OCI-LY7 (cell line): ENCODE data around the gene HOXA3. TPM values are rescaled to one million over a fixed set of nuclear protein-coding genes. Genes with fewer than 3 reads are reported as not detected.

ENCODE experiments used
- BruUV-seq: library from RNA; stranded (reverse); fragments of 400-500 nt; replicated peaks from 2 replicates; lab custom pipeline; 2021; lab: Mats Ljungman, UMichigan
- CTCF ChIA-PET: fragments of 300-600 bp; sonication (Branson Sonifier 250); formaldehyde crosslinking; loops from one replicate; lab custom pipeline; 2022; ENCODE audit warnings: antibody characterized with exemption; ENCODE audit not compliant: unreplicated experiment; lab: Charles Lee
- POLR2A ChIA-PET: fragments of 300-600 bp; sonication (Branson Sonifier 250); formaldehyde crosslinking; loops from one replicate; lab custom pipeline; 2022; ENCODE audit warnings: antibody characterized with exemption; lab: Charles Lee
- DNase-seq: peaks from one replicate; pipeline ENCODE4 v3.0.0-alpha.2; 2015; ENCODE audit warnings: low spot score
- H2AFZ ChIP-seq: fragments of 200-600 bp; sonication (generic), shearing (Covaris generic); 2 replicates; pipeline ENCODE4 v1.6.1; 2014; ENCODE audit warnings: mild to moderate bottlenecking, antibody characterized with exemption, low read length, moderate library complexity
- H3K27ac ChIP-seq: fragments of 200-600 bp; sonication (generic); 2 replicates; pipeline ENCODE4 v1.5.1; 2014; ENCODE audit warnings: mixed run types, low read depth, mild to moderate bottlenecking, moderate library complexity, low read length, inconsistent platforms; ENCODE audit not compliant: poor library complexity, severe bottlenecking
- H3K36me3 ChIP-seq: fragments of 200-600 bp; sonication (generic); 2 replicates; pipeline ENCODE4 v1.6.1; 2014; ENCODE audit warnings: mild to moderate bottlenecking, antibody characterized with exemption, low read length, moderate library complexity, mixed read lengths; ENCODE audit not compliant: insufficient read depth
- H3K4me1 ChIP-seq: fragments of 200-600 bp; sonication (generic); 2 replicates; pipeline ENCODE4 v1.5.1; 2014; ENCODE audit warnings: mild to moderate bottlenecking, low read length; ENCODE audit not compliant: insufficient read depth, poor library complexity, severe bottlenecking
- H3K4me2 ChIP-seq: fragments of 200-600 bp; sonication (generic); 2 replicates; pipeline ENCODE4 v1.6.1; 2014; ENCODE audit warnings: mild to moderate bottlenecking, low read length
- H3K4me3 ChIP-seq: fragments of 200-600 bp; sonication (generic); 2 replicates; pipeline ENCODE4 v1.5.1; 2014; ENCODE audit warnings: mild to moderate bottlenecking, low read depth, low read length; ENCODE audit not compliant: poor library complexity, severe bottlenecking
- H3K79me2 ChIP-seq: fragments of 200-600 bp; sonication (generic); 2 replicates; pipeline ENCODE4 v1.6.1; 2016; ENCODE audit warnings: low read depth, mild to moderate bottlenecking, low read length, moderate library complexity, mixed read lengths; ENCODE audit not compliant: insufficient read depth
- H3K9me2 ChIP-seq: fragments of 200-600 bp; sonication (generic); 2 replicates; pipeline ENCODE4 v1.6.1; 2016; ENCODE audit warnings: mild to moderate bottlenecking, low read length, mixed read lengths; ENCODE audit not compliant: insufficient read depth
- H3K9me3 ChIP-seq: fragments of 200-600 bp; sonication (generic); 2 replicates; pipeline ENCODE4 v1.6.1; 2014; ENCODE audit warnings: mild to moderate bottlenecking, mixed run types, low read length, mixed read lengths
- H4K20me1 ChIP-seq: fragments of 200-600 bp; sonication (generic); 2 replicates; pipeline ENCODE4 v1.6.1; 2014; ENCODE audit warnings: mild to moderate bottlenecking, antibody characterized with exemption, low read length, moderate library complexity, mixed read lengths; ENCODE audit not compliant: insufficient read depth
- EZH2phosphoT487 ChIP-seq: fragments of 200-600 bp; sonication (generic); IDR thresholded peaks from 2 replicates; pipeline ENCODE4 v1.6.1; 2018; ENCODE audit warnings: low read depth, borderline replicate concordance, mild to moderate bottlenecking, mixed run types, antibody characterized with exemption, low read length, moderate library complexity, mixed read lengths
- intact Hi-C: fragments of 100-400 bp; cut with micrococcal nuclease; formaldehyde crosslinking; loops from one replicate; pipeline ENCODE4 v1.10.0; 2022; ENCODE audit not compliant: unreplicated experiment
- total RNA-seq, 2 experiments: library from RNA; depleted of rRNA in 1 of 2; stranded (reverse); fragments of >200 nt in 1 of 2; shearing (Covaris generic) in 1 of 2; gene quantifications; 2 replicates each; pipeline ENCODE4 v1.2.3, GENCODE V29; 2014 to 2022
- TF ChIP-seq, protein P1 (sequence below): fragments of 200-600 bp; sonication (generic); conservative IDR thresholded peaks from 2 replicates; pipeline ENCODE4 v1.5.1; 2014; ENCODE audit warnings: mild to moderate bottlenecking, antibody characterized with exemption, low read length, moderate library complexity, mixed read lengths

Gene HOXA3
- total RNA-seq, 2 experiments from 2014 or later, result 0.41 to 2.7 TPM

DNA sequence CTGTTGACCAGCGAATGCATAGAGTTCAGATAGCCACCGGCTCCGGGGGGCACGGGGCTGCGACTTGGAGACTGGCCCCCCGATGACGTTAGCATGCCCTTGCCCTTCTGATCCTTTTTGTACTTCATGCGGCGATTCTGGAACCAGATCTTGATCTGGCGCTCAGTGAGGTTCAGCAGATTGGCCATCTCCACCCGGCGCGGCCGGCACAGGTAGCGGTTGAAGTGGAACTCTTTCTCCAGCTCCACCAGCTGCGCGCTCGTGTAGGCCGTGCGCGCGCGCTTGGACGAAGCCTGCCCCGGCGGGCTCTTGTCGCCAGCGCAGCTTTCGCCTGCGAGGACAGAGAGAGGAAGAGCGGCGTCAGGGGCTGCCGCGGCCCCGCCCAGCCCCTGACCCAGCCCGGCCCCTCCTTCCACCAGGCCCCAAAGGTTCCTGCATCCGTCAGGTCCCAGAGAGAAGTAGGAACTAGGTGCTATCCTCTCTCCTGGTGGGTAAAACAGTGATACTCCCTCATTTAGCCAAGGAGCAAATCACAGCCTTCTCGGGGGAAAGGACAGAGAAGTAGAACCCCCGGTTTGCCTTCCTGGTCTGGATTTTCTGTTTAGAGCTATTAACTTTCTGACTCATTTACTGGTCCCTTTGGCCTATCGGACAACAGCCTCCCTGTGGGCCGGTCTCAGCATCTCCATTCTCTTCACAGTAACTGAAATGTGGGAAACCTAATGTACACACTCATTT, 43.8 kb downstream of the HOXA3 start:
- no peak for DNase-seq
- no peaks in the 10 kb centered on the region for H3K9me3 ChIP-seq
- no peaks in the 10 kb centered on the region for H3K36me3 ChIP-seq
- no peak overlapping the region for H3K4me2 ChIP-seq
- H3K79me2 ChIP-seq, result no peaks in the 10 kb centered on the region
- H3K9me2 ChIP-seq, result no peaks in the 10 kb centered on the region
- no TSS peak for BruUV-seq
- intact Hi-C loops, result no loop called here
- no peaks in the 10 kb centered on the region for H3K4me1 ChIP-seq
- no peaks in the 10 kb centered on the region for H4K20me1 ChIP-seq
- H3K4me3 ChIP-seq, result no peak overlapping the region
- ChIA-PET POLR2A (interaction anchor here (0.6 kb wide), 1 partner anchor 408 kb away, joined by 4 read pairs; no protein-coding TSS in a partner anchor), CTCF (no interaction called here)
- no peak overlapping the region for H3K27ac ChIP-seq
- H2AFZ ChIP-seq, result no peak overlapping the region
- TF ChIP-seq EZH2phosphoT487, result no peak
- TF ChIP-seq, protein P1, sequence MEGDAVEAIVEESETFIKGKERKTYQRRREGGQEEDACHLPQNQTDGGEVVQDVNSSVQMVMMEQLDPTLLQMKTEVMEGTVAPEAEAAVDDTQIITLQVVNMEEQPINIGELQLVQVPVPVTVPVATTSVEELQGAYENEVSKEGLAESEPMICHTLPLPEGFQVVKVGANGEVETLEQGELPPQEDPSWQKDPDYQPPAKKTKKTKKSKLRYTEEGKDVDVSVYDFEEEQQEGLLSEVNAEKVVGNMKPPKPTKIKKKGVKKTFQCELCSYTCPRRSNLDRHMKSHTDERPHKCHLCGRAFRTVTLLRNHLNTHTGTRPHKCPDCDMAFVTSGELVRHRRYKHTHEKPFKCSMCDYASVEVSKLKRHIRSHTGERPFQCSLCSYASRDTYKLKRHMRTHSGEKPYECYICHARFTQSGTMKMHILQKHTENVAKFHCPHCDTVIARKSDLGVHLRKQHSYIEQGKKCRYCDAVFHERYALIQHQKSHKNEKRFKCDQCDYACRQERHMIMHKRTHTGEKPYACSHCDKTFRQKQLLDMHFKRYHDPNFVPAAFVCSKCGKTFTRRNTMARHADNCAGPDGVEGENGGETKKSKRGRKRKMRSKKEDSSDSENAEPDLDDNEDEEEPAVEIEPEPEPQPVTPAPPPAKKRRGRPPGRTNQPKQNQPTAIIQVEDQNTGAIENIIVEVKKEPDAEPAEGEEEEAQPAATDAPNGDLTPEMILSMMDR, result no peak

DNA sequence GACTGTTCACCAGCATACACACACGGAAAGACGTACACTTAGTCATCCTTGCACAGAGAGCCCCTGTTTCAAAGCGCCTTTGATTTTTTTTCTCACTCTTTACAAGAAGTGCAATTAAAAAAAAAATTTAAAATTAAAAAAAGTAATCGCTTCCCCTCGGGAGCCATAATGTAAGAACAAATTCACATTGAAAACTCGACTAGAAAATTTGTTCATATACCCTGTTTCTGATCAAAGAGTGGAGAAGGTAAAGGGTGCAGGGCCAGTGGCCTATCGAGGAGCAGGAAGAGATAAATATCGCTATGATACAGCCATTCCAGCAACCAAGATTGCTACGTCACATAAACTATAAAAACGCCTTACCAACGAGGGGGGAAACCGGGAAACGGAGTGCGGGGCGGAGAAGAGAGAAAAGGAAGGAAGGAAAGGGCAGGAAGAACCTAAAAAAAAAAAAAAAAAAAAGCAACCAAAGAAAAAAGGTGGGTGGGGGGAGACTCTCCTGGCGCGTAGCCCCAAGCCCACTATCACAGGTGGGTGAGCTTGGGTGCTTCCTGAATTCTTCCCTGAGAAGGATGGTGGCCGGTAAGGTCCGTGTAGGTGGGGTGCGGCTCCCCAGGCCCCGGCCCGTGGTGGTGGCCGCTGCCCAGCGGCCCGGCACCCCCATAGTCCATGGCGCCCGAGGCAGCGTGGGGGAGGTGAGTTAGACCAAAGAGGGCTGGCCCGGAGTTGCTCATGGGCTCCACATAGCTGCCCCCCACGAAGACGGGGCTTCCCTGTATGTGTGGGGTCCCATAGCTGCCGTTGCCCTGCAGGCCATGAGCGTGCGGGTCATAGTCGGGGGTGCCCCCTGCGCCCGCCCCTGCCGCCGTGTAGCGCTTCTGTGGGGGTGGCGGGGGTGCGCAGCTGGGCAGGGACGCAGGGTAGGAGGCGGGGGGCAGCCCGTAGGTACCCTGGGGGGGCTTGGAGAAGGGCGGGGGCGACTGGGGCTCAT, 44.7 kb downstream of the HOXA3 start:
- no peaks in the 10 kb centered on the region for H3K4me1 ChIP-seq
- POLR2A ChIA-PET, result no interaction called here

More for the DNA sequence above, 44.7 kb downstream of the HOXA3 start:
- Histone ChIP-seq H3K27ac (no peak overlapping the region), H3K36me3 (no peaks in the 10 kb centered on the region), H3K79me2 (no peaks in the 10 kb centered on the region), H3K9me3 (no peaks in the 10 kb centered on the region), H4K20me1 (no peaks in the 10 kb centered on the region), H3K4me2 (no peak overlapping the region), H3K4me3 (no peak overlapping the region), H2AFZ (no peak overlapping the region), H3K9me2 (no peaks in the 10 kb centered on the region)
- DNase-seq, result no peak
- TF ChIP-seq EZH2phosphoT487, result no peak
- TF ChIP-seq, protein P1, result no peak
- no TSS peak for BruUV-seq
- intact Hi-C loops, result no loop called here
- CTCF ChIA-PET, result no interaction called here
